Panc1 (cell line): ENCODE data around the gene PAK2.
"Not testable (repeated sequence)": the region's sequence is repeated elsewhere in the genome, so short reads cannot be mapped to it uniquely, and the experiment has no call there.

Source experiments
- POLR2AphosphoS5 ChIP-seq: IDR thresholded peaks from 2 replicates; pipeline ENCODE4 v1.6.1; 2012; ENCODE audit warnings: mild to moderate bottlenecking, low read depth, low read length, moderate library complexity
- SIN3A ChIP-seq: IDR thresholded peaks from 2 replicates; pipeline ENCODE4 v1.6.1; 2012; ENCODE audit warnings: low read depth, mild to moderate bottlenecking, low read length, moderate library complexity, borderline replicate concordance; ENCODE audit not compliant: insufficient read depth
- TCF7L2 ChIP-seq: IDR thresholded peaks from 2 replicates; pipeline ENCODE4 v1.6.1; 2011; ENCODE audit warnings: mild to moderate bottlenecking, low read depth, low read length, inconsistent platforms
- TF ChIP-seq, protein P1 (sequence below): fragments of 450-650 bp; IDR thresholded peaks from 2 replicates; pipeline ENCODE4 v1.5.1; 2017; ENCODE audit warnings: mild to moderate bottlenecking
- TF ChIP-seq, protein P2 (sequence below), 2 experiments: IDR thresholded peaks; 2 replicates each; pipeline ENCODE4 v1.6.1; 2011 to 2012; ENCODE audit warnings: low read depth in 2 of 2, control low read depth in 1 of 2, low read length in 1 of 2, mild to moderate bottlenecking in 1 of 2, moderate library complexity in 1 of 2; ENCODE audit not compliant: insufficient read depth in 1 of 2

DNA sequence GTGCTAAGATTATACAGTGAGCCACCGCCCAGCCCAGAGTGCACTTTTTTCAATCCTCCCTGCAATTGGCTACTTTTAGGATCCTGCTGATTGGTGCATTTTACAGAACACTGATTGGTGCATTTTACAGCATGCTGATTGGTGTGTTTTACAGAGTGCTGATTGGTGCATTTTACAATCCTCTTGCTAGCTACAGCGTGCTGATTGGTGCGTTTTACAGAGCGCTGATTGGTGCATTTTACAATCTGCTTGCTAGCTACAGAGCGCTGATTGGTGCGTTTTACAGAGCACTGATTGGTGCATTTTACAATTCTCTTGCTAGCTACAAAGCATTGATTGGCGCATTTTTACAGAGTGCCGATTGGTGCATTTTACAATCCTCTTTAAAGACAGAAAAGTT, 123.3 kb downstream of the PAK2 start:
- TF ChIP-seq, protein P1, sequence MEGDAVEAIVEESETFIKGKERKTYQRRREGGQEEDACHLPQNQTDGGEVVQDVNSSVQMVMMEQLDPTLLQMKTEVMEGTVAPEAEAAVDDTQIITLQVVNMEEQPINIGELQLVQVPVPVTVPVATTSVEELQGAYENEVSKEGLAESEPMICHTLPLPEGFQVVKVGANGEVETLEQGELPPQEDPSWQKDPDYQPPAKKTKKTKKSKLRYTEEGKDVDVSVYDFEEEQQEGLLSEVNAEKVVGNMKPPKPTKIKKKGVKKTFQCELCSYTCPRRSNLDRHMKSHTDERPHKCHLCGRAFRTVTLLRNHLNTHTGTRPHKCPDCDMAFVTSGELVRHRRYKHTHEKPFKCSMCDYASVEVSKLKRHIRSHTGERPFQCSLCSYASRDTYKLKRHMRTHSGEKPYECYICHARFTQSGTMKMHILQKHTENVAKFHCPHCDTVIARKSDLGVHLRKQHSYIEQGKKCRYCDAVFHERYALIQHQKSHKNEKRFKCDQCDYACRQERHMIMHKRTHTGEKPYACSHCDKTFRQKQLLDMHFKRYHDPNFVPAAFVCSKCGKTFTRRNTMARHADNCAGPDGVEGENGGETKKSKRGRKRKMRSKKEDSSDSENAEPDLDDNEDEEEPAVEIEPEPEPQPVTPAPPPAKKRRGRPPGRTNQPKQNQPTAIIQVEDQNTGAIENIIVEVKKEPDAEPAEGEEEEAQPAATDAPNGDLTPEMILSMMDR: not testable (repeated sequence)
- not testable (repeated sequence) for TF ChIP-seq POLR2AphosphoS5, SIN3A, TCF7L2
- TF ChIP-seq, protein P2, sequence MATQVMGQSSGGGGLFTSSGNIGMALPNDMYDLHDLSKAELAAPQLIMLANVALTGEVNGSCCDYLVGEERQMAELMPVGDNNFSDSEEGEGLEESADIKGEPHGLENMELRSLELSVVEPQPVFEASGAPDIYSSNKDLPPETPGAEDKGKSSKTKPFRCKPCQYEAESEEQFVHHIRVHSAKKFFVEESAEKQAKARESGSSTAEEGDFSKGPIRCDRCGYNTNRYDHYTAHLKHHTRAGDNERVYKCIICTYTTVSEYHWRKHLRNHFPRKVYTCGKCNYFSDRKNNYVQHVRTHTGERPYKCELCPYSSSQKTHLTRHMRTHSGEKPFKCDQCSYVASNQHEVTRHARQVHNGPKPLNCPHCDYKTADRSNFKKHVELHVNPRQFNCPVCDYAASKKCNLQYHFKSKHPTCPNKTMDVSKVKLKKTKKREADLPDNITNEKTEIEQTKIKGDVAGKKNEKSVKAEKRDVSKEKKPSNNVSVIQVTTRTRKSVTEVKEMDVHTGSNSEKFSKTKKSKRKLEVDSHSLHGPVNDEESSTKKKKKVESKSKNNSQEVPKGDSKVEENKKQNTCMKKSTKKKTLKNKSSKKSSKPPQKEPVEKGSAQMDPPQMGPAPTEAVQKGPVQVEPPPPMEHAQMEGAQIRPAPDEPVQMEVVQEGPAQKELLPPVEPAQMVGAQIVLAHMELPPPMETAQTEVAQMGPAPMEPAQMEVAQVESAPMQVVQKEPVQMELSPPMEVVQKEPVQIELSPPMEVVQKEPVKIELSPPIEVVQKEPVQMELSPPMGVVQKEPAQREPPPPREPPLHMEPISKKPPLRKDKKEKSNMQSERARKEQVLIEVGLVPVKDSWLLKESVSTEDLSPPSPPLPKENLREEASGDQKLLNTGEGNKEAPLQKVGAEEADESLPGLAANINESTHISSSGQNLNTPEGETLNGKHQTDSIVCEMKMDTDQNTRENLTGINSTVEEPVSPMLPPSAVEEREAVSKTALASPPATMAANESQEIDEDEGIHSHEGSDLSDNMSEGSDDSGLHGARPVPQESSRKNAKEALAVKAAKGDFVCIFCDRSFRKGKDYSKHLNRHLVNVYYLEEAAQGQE (IDR thresholded peaks at IDR 0.05; ENCODE audit: insufficient read depth in 1 of 2, low read depth in 2 of 2, low read length in 1 of 2): not testable (repeated sequence)
